ENCODE data around the gene CAMTA1.
"Not testable (repeated sequence)": the region's sequence is repeated elsewhere in the genome, so short reads cannot be mapped to it uniquely, and the experiment has no call there.

CAMTA1 gene

GRCh38 chr1:7300893-7301663 lies 515.8 kb downstream of the CAMTA1 start:
- no peak for DNase-seq

- DNase-seq = no peak
These were observed 516.4 kb downstream of the CAMTA1 start for GRCh38 chr1:7301664-7301981.

- DNase-seq = no peak
These were observed 516.9 kb downstream of the CAMTA1 start for GRCh38 chr1:7302126-7302525.

- DNase-seq = no peak
These were observed 517.6 kb downstream of the CAMTA1 start for GRCh38 chr1:7302873-7303272.

- no peak for DNase-seq
These were observed 518.5 kb downstream of the CAMTA1 start for GRCh38 chr1:7303554-7304317.

GRCh38 chr1:7313081-7313546 lies 527.9 kb downstream of the CAMTA1 start:
- no peak for DNase-seq

- DNase-seq = no peak
These were observed 528.6 kb downstream of the CAMTA1 start for GRCh38 chr1:7313826-7314225.

GRCh38 chr1:7315316-7315715 lies 530.1 kb downstream of the CAMTA1 start:
- DNase-seq = no peak

GRCh38 chr1:7315946-7316345 lies 530.7 kb downstream of the CAMTA1 start:
- DNase-seq = no peak

- no peak for DNase-seq
These were observed 532.6 kb downstream of the CAMTA1 start for GRCh38 chr1:7317888-7318287.

GRCh38 chr1:7319196-7319595 lies 533.9 kb downstream of the CAMTA1 start:
- no peak for DNase-seq

GRCh38 chr1:7320661-7321060 lies 535.4 kb downstream of the CAMTA1 start:
- DNase-seq = no peak

- no peak for DNase-seq
These were observed 537.1 kb downstream of the CAMTA1 start for GRCh38 chr1:7322283-7322785.

GRCh38 chr1:7322912-7323311 lies 537.7 kb downstream of the CAMTA1 start:
- no peak for DNase-seq

- no peak for DNase-seq
These were observed 540.0 kb downstream of the CAMTA1 start for GRCh38 chr1:7325254-7325653.

GRCh38 chr1:7326366-7326765 lies 541.1 kb downstream of the CAMTA1 start:
- DNase-seq = no peak

- DNase-seq = no peak
These were observed 542.6 kb downstream of the CAMTA1 start for GRCh38 chr1:7327849-7328248.

GRCh38 chr1:7329868-7330615 lies 544.8 kb downstream of the CAMTA1 start:
- DNase-seq = no peak

- not testable (repeated sequence) for DNase-seq
These were observed 545.5 kb downstream of the CAMTA1 start for GRCh38 chr1:7330726-7331125.

- no peak for DNase-seq
These were observed 546.8 kb downstream of the CAMTA1 start for GRCh38 chr1:7331926-7332535.

GRCh38 chr1:7333094-7333493 lies 547.8 kb downstream of the CAMTA1 start:
- DNase-seq = no peak

GRCh38 chr1:7333620-7334019 lies 548.4 kb downstream of the CAMTA1 start:
- no peak for DNase-seq

GRCh38 chr1:7334475-7335035 lies 549.3 kb downstream of the CAMTA1 start:
- DNase-seq = no peak
